Retinal pigment epithelial cell (primary cell): ENCODE results near the gene MEGF6.

Experiments used
- DNase-seq: peaks from one replicate; pipeline ENCODE4 v3.0.0-alpha.2; 2010; ENCODE audit warnings: low read depth
- H3K4me3 ChIP-seq: 2 replicates; pipeline ENCODE4 v1.5.1; 2011; ENCODE audit warnings: mild to moderate bottlenecking, low read length, control low read depth, moderate library complexity
- TF ChIP-seq, protein P1 (sequence below): conservative IDR thresholded peaks from 2 replicates; pipeline ENCODE4 v1.5.1; 2011; ENCODE audit warnings: low read depth, low read length, control low read depth, inconsistent platforms

The MEGF6 gene

GRCh38 chr1:3519301-3519885 is 91.9 kb downstream of the MEGF6 start:
- no peak overlapping the region for H3K4me3 ChIP-seq
- TF ChIP-seq, protein P1, sequence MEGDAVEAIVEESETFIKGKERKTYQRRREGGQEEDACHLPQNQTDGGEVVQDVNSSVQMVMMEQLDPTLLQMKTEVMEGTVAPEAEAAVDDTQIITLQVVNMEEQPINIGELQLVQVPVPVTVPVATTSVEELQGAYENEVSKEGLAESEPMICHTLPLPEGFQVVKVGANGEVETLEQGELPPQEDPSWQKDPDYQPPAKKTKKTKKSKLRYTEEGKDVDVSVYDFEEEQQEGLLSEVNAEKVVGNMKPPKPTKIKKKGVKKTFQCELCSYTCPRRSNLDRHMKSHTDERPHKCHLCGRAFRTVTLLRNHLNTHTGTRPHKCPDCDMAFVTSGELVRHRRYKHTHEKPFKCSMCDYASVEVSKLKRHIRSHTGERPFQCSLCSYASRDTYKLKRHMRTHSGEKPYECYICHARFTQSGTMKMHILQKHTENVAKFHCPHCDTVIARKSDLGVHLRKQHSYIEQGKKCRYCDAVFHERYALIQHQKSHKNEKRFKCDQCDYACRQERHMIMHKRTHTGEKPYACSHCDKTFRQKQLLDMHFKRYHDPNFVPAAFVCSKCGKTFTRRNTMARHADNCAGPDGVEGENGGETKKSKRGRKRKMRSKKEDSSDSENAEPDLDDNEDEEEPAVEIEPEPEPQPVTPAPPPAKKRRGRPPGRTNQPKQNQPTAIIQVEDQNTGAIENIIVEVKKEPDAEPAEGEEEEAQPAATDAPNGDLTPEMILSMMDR = no peak
- DNase-seq = no peak

GRCh38 chr1:3518756-3519155 is 92.6 kb downstream of the MEGF6 start:
- DNase-seq = no peak
- H3K4me3 ChIP-seq = no peak overlapping the region
- TF ChIP-seq, protein P1 = no peak

GRCh38 chr1:3518256-3518655 is 93.1 kb downstream of the MEGF6 start:
- TF ChIP-seq, protein P1 = peak; percentile 77
- no peak for DNase-seq
- no peak overlapping the region for H3K4me3 ChIP-seq

DNA sequence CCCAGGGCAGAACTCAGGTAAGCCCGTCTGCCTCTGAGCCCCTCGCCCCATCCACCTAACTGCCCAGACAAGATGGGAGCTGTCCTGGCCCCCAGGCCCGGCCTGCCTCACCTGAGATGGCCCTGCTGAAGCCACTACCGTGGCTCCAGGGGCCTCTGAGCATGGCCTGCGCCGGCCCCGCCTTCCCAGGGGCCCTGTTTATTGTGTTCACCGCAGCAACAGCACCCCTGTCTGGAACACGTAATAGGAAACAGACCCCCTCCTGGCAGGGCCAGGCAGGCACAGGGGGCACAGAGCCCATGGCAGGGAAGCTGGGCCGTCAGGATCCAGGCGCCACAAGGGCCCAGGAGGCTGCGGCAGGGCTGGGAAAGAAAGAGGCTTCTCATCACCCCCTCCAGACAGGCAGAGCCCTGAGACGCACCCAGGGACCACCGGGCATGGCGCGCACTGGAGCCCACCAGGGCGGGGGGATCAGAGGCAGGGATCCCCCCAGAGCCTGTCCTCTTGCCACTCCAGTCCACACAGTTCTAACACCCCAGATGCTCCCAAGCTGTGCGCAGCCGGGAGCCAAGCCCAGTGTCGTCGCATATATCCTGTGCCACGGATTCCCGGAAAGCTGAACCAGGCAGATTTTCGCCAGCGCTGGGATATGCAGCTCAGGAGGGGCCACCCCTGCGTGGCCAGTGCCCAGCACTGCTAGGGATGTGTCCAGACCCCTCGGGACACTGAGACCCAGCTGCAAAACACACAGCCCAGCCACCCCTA is 94.2 kb downstream of the MEGF6 start:
- TF ChIP-seq, protein P1 = no peak
- DNase-seq = no peak
- H3K4me3 ChIP-seq = no peak overlapping the region

DNA sequence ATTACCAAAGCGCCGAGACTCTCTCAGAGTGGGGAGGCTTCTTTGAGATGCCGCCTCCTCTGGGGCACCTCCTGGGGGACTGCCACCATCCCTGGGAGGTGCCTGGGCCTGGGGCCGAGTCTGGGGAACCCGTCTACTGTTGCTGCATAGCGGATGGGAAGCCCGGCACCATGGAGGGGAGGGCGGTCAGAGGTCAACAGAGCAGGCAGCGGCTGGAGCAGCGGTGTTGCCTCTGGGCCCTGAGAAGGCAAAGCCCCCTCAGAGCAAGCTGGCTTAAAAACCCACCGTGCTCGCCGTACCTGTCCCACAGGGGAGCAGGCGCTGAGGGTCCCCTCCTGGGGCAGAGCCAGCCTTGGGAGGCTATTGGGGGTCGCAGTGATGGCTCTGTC is 94.8 kb downstream of the MEGF6 start:
- no peak for DNase-seq
- no peak overlapping the region for H3K4me3 ChIP-seq
- TF ChIP-seq, protein P1 = no peak

DNA sequence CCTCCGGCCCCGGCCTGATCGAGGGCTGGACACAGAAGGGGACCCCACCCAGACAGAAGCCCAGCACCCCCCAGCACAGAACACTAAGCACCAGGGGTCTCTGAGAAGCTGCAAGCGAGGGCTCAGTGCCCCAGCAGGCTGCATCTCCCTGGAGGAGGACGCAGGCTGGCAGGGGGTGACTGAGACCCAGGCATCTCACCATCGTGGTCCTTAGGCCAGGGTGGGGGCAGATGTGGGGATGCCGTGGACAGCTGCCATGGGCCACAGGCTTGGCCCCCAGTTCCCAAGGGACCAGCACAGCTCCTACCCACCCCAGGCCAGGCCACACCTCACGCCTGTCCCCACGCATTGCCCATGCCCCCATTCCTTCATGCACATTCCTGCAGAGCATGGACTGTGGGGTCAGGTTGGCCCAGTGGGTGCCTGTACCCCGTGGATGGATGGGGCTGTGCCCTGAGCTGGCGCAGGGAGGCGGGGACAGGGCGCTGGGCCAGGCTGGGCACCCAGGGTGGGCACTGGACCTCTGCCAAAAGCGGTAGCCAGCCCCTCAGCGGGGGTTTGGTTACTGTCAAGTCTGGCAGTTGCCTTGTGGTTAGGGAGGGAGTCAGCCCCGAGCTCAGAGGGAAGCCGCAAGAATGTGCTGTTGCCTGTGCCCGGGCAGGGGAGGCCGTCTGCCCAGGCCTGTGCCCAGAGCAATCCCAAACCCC is 95.4 kb downstream of the MEGF6 start:
- DNase-seq = no peak
- no peak overlapping the region for H3K4me3 ChIP-seq
- TF ChIP-seq, protein P1 = no peak
